ENCODE measurements around the gene SNAPC2. TPM values are rescaled to one million over a fixed set of nuclear protein-coding genes. Genes with fewer than 3 reads are reported as not detected.

The SNAPC2 gene
- total RNA-seq, 1 experiment from 2014 or later, result 23.2 TPM

DNA sequence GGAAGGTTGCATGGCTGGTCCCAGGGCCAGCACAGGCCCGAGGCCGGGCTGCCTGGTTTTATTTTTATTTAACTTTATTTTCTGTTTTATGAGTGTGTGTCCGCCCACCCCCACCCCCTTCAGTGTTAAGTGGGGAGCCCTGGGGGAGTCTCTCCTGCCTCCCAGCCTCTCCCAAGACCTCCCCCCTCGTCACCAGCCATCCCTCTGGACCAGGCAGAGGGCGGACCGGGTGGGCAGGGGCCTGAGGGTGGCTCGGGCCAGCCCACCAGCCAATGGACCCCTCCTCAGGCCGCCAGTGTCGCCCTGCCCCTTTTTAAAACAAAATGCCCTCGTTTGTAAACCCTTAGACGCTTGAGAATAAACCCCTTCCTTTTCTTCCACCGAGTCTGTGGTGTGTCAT, 6.0 kb upstream of the SNAPC2 start (continued):
- TF ChIP-seq, protein P1, sequence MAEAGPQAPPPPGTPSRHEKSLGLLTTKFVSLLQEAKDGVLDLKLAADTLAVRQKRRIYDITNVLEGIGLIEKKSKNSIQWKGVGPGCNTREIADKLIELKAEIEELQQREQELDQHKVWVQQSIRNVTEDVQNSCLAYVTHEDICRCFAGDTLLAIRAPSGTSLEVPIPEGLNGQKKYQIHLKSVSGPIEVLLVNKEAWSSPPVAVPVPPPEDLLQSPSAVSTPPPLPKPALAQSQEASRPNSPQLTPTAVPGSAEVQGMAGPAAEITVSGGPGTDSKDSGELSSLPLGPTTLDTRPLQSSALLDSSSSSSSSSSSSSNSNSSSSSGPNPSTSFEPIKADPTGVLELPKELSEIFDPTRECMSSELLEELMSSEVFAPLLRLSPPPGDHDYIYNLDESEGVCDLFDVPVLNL (CRISPR knock-in tag; IDR thresholded peaks at IDR 0.05; ENCODE audit: borderline replicate concordance, low read depth), result no peak
- no peak for TF ChIP-seq FOXK1 (CRISPR knock-in tag; IDR thresholded peaks at IDR 0.05)
- TF ChIP-seq FOXP1 (CRISPR knock-in tag; IDR thresholded peaks at IDR 0.05; ENCODE audit: borderline replicate concordance), result no peak
- TF ChIP-seq NR3C1 (CRISPR knock-in tag; conservative IDR thresholded peaks at IDR 0.05; ENCODE audit: low read depth), result no peak
- TF ChIP-seq, protein P2, sequence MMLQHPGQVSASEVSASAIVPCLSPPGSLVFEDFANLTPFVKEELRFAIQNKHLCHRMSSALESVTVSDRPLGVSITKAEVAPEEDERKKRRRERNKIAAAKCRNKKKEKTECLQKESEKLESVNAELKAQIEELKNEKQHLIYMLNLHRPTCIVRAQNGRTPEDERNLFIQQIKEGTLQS (CRISPR knock-in tag; conservative IDR thresholded peaks at IDR 0.05), result no peak
- no peak for TF ChIP-seq ZBTB21 (CRISPR knock-in tag; IDR thresholded peaks at IDR 0.05; ENCODE audit: borderline replicate concordance)

DNA sequence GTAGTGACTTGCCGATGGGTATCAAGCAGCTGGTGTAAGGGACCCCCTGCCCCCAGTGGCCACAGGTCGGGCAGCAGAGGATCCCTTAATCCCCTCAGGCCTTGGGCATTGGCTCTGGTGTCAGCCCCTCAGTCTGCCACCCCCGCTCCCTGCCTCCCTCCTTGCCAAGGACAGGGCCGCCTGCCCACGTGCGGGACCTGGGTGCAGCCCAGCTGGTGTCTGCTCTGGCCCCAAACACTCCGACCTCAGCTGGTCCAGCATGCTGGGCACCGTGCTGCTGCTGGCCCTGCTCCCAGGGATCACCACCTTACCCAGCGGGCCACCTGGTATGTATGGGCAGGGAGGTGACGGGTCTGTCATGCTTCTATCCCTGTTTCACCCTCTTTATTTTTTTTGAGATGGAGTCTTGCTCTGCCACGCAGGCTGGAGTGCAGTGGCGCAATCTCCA, 5.5 kb upstream of the SNAPC2 start, which contains the start of gene TGFBR3L:
Gene TGFBR3L, plus strand, starts transcription at position 233 of the 448 bp plus-strand sequence.
- peaks cover 4% of the 10 kb centered on the region for H3K4me1 Mint-ChIP-seq
- H3K36me3 Mint-ChIP-seq, result peaks cover 11% of the 10 kb centered on the region
- ATAC-seq (no peak), DNase-seq (ENCODE audit: low spot score) (no peak)
- ChIA-PET POLR2A (interaction anchor here (1.5 kb wide), 1 partner anchor 13 kb away, joined by 3 read pairs; no protein-coding TSS in a partner anchor), CTCF (interaction anchor here (0.6 to 2.5 kb wide), 4 partner anchors 26 to 61 kb away, joined by 3 to 7 read pairs (median 4); partner anchors contain the start of gene LRRC8E)
- TF ChIP-seq NR2C2 (CRISPR knock-in tag; IDR thresholded peaks at IDR 0.05) (no peak), ZNF281 (CRISPR knock-in tag; IDR thresholded peaks at IDR 0.05) (no peak)
- no peak within 1 kb of the TSS for H3K27ac Mint-ChIP-seq
- H3K9me3 Mint-ChIP-seq, result no peaks in the 10 kb centered on the region
- peaks cover 51% of the 10 kb centered on the region for H3K27me3 Mint-ChIP-seq (ENCODE audit: low read depth)
- H3K4me3 Mint-ChIP-seq, result peak within 1 kb of the TSS; percentile 58

DNA sequence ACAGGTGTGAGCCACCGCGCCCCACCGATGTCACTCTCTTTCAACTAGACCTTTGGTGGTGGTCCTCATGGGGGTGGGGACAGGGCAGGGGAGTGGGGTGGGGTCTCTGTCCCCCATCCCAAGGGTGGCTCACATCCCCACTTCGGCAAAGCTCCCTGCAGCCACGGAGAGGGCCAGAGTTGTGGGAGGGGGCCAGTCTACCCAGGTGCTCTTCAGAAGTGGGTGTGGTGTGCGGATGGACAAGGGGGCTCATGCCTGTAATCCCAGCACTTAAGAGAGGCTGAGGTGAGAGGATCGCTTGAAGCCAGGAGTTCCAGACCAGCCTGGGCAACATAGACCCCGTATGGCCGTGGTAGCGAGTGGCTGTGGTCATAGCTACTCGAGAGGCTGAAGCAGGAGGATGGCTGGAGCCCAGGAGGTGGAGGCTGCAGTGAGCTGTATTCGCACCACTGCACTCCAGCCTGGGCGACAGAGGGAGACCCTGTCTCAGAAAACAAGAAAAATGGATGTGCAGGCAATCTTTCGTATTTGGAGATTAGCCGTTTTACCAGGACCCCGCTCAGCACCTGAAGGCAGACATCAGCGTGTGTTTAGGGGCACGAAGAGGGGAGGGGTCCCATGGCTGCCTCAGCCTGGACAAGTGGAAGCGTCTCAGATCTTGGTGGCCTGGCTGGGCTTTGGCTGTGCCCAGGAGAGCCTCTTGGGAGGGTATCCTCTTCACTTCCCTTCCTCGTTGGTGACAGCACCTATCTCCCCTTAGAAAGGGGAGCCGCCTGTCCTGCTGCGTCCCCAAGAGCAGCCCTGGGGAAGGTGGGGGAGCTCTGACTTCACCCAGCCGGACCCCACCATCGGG, 4.7 kb upstream of the SNAPC2 start:
- no peak overlapping the region for H3K27ac Mint-ChIP-seq
- no peak for ATAC-seq
- H3K27me3 Mint-ChIP-seq (ENCODE audit: low read depth), result peaks cover 57% of the 10 kb centered on the region
- peak overlapping the region; percentile 58 for H3K4me3 Mint-ChIP-seq
- no peaks in the 10 kb centered on the region for H3K9me3 Mint-ChIP-seq
- ChIA-PET POLR2A (interaction anchor here (0.6 to 1.5 kb wide), 5 partner anchors 8 to 58 kb away, joined by 3 to 10 read pairs (median 4); no protein-coding TSS in a partner anchor), CTCF (interaction anchor here (0.6 to 7.2 kb wide), 10 partner anchors 8 to 84 kb away, joined by 5 to 70 read pairs (median 11); partner anchors contain the start of genes EVI5L, LRRC8E and MAP2K7)
- H3K36me3 Mint-ChIP-seq, result peaks cover 11% of the 10 kb centered on the region
- DNase-seq (ENCODE audit: low spot score), result no peak
- TF ChIP-seq HMGXB4 (CRISPR knock-in tag; IDR thresholded peaks at IDR 0.05) (no peak), ZNF219 (CRISPR knock-in tag; IDR thresholded peaks at IDR 0.05; ENCODE audit: borderline replicate concordance) (no peak)
- H3K4me1 Mint-ChIP-seq, result peaks cover 8% of the 10 kb centered on the region

Data from WTC11 (cell line).